NOMO-1 (cell line): ENCODE results near the gene ERBB2.

Experiments
- DNase-seq, 2 experiments: peaks; one replicate each; lab custom pipeline; 2025; ENCODE audit not compliant: unreplicated experiment in 2 of 2; lab: John Stamatoyannopoulos, UW

Gene ERBB2

DNA sequence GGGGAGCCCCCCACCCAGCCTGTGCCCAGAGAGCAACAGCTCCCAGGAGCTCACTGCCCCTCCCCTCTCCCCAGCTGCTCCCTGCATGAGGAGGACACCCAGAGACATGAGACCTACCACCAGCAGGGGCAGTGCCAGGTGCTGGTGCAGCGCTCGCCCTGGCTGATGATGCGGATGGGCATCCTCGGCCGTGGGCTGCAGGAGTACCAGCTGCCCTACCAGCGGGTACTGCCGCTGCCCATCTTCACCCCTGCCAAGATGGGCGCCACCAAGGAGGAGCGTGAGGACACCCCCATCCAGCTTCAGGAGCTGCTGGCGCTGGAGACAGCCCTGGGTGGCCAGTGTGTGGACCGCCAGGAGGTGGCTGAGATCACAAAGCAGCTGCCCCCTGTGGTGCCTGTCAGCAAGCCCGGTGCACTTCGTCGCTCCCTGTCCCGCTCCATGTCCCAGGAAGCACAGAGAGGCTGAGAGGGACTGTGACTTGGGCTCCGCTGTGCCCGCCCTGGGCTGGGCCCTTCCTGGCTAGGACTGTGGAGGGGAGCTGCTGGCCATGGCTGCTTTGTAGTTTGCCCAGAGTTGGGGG, 34.1 kb upstream of the ERBB2 start:
- DNase-seq = no peak

GRCh38 chr17:39666231-39666600, 33.6 kb upstream of the ERBB2 start:
- no peak for DNase-seq

DNA sequence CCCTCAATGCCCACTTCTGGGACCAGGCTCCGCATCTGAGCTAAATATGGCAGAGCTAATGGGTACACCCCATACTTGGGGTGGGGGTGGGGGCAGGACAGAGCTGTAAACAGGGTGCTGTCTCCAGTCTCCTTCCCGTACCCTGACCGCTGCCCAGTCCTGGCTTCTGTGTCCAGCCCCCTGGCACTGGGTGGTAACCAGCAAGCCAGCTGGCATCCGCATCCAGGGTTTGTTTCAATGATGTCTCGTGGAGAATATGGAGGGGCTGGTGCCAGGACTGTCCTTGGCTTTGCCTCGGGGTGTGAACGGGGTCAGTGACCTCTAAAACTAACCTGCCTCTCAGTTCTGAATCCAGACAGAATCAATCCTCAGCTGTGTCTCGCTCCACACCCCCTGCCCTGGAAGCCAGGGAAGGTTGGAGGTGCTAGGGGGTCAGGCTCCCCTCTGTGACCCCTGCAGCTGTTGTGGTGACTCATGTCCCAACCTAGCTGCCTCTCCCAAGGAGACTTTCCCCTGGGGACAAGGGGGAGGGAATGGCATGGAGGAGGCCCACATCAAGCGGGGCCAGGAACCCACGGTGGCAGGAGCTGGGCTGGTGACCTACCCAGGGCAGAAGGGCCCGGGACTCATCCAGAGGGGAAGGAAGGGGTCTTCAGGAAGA, 33.1 kb upstream of the ERBB2 start:
- DNase-seq = no peak

GRCh38 chr17:39667262-39667944, 32.5 kb upstream of the ERBB2 start:
- DNase-seq = no peak

DNA sequence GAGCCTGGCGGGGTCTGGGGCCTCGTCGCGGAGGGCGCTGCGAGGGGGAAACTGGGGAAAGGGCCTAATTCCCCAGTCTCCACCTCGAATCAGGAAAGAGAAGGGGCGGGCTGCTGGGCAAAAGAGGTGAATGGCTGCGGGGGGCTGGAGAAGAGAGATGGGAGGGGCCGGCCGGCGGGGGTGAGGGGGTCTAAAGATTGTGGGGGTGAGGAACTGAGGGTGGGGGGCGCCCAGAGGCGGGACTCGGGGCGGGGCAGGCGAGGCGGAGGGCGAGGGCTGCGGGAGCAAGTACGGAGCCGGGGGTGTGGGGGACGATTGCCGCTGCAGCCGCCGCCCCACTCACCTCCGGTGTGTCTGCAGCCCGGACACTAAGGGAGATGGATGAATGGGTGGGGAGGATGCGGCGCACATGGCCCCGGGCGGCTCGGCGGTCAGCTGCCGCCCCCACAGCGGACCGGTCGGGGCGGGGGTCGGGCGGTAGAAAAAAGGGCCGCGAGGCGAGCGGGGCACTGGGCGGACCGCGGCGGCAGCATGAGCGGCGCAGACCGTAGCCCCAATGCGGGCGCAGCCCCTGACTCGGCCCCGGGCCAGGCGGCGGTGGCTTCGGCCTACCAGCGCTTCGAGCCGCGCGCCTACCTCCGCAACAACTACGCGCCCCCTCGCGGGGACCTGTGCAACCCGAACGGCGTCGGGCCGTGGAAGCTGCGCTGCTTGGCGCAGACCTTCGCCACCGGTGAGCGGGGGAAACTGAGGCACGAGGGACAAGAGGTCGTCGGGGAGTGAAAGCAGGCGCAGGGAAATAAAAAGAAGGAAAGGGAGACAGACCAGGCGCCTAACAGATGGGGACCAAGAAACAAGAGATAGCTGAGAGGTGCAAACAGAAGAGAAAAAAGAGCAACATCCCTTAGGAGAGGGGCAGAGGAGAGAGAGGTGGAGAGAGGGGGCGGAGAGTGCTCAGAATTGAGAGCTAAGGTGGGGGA, 31.6 kb upstream of the ERBB2 start, which contains the start of gene PNMT:
Gene PNMT (plus strand): TSS at position 509 of the 980 bp plus-strand sequence. CDS start 23 bp downstream, at position 532.
- peak; percentile 40 to 52 for DNase-seq

- DNase-seq = no peak
Measured at GRCh38 chr17:39669897-39670735, 29.7 kb upstream of the ERBB2 start.

DNA sequence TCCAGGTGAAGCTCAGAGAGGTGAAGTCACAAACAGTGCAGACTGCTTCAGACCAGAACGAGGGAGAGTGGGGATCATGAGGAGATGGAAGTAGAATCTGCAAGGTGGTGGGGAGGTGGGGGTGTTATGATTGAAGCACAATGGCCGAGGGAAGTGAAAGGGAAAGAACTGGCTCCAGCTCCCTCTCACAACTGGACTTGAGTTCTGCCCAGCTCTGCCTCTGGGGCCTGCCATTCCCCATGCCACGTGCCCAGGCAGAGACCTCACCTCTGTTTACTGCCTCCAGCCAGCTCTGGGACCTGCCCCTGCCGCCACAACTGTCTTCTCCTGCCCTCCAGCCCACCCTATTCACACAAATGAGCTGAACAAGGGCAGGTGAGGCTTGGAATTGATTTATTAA, 29.1 kb upstream of the ERBB2 start:
- no peak for DNase-seq

GRCh38 chr17:39671651-39672521, 28.0 kb upstream of the ERBB2 start:
- DNase-seq = no peak

GRCh38 chr17:39672522-39673334, 27.1 kb upstream of the ERBB2 start:
- DNase-seq = no peak

- DNase-seq = no peak
Measured at GRCh38 chr17:39673335-39674081, 26.4 kb upstream of the ERBB2 start.

DNA sequence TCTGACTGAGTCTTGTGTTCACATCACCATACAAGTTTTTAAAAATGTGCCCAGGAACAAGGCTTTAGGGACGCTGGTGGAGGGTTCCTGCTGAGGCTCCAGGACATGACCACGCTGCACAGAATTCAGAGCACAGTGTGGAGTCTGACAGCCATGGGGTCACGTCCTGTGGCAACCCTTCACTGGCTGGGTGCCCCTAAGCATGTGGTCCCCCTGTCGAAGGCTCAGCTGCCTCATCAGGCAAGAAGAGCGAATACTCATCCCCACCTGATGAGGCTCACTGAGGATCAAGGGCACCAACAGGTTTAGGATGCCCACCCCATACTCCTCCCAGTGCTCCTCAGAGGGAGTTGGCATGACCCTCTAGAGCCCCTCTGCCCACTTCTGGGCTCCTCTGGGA, 25.7 kb upstream of the ERBB2 start:
- DNase-seq = no peak

- no peak for DNase-seq
Measured at GRCh38 chr17:39674702-39675389, 25.0 kb upstream of the ERBB2 start.

- DNase-seq = no peak
Measured at GRCh38 chr17:39675390-39676082, 24.3 kb upstream of the ERBB2 start.

DNA sequence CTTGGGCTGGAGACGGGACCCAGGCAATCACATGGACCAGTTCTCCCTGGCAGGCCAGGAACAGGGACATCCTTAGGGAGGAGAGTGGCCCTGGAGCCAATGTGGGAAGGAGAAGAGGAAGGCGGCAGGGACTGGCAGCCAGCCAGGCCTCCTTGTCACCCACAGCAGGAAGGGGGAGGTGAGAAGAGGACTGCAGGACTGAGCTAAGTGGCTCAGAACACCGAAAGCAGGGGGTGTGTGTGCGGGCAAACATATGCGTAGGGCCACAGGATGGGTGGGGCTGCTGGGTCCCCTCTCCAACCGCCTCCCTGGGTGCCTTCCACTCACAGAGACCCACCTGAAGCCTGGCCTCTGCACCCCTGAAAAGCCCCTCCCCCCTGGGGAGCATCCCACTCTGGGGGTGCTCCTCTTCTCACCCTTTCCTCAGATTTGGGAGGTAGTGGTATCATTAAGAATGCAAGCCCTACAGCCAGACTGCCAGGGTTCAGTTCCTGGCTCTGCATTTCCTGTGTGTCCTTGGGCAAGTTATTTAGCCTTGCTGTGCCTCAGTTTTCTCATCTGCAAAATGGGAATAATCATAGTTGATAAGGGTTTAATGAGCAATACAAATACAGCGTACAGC, 23.6 kb upstream of the ERBB2 start:
- DNase-seq = no peak

DNA sequence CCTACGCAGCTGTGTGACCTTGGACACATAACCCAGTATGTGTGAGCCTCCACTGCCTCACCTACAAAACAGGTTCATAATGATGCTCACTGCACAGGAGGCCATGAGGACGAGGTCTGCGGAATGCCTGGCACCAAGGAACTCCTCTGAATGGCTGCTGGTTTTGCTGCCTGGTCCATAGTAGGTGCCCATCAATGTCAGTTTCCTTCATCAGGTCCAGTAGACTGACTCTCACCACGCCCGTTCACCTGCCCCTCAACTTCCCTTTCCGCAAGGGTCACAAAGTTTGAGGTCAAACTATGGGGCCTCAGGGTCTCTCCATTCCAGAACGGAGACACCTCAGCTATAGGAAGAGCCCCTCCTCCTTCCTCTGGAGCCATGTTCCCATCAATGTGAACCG, 22.8 kb upstream of the ERBB2 start:
- no peak for DNase-seq
